AG04450 (cell line): ENCODE results near the gene SUSD4. TPM values are rescaled to one million over a fixed set of nuclear protein-coding genes. Genes with fewer than 3 reads are reported as not detected.

Experiments
- CTCF ChIA-PET: fragments of 300-600, 350-600 bp; formaldehyde crosslinking; extraction: SDS; loops from one replicate; lab custom pipeline; 2022; ENCODE audit warnings: antibody characterized with exemption, inconsistent platforms; lab: Charles Lee
- POLR2A ChIA-PET: fragments of 350-600 bp; formaldehyde crosslinking; extraction: SDS; loops from one replicate; lab custom pipeline; 2021; ENCODE audit warnings: antibody characterized with exemption, inconsistent platforms; lab: Yijun Ruan, JAX
- DNase-seq: peaks from one replicate; pipeline ENCODE4 v3.0.0-alpha.2; 2011; ENCODE audit warnings: low read depth, low spot score
- H3K27ac ChIP-seq: one replicate; pipeline ENCODE4 v1.5.1; 2012; ENCODE audit warnings: low read depth, low read length, control low read depth
- H3K27me3 ChIP-seq: one replicate; pipeline ENCODE4 v1.6.0; 2012; ENCODE audit warnings: low read length; ENCODE audit not compliant: control insufficient read depth, insufficient read depth
- H3K4me3 ChIP-seq: 2 replicates; pipeline ENCODE4 v1.5.1; 2011; ENCODE audit warnings: mild to moderate bottlenecking, low read depth, low read length, control low read depth
- H3K9me3 ChIP-seq: 2 replicates; pipeline ENCODE4 v1.5.1; 2012; ENCODE audit warnings: low read length; ENCODE audit not compliant: control insufficient read depth, insufficient read depth
- CTCF ChIP-seq: IDR thresholded peaks from 2 replicates; pipeline ENCODE4 v1.5.1; 2011; ENCODE audit warnings: low read depth, low read length, control low read depth, inconsistent platforms
- polyA plus RNA-seq: library from polyadenylated mRNA; depleted of rRNA; stranded (reverse); fragments of >200 nt; gene quantifications from 2 replicates; pipeline ENCODE4 v1.2.3, GENCODE V29; 2011

SUSD4 gene
- polyA plus RNA-seq, 1 experiment = 0.29 TPM

- no peak for TF ChIP-seq CTCF
- no peak for DNase-seq
- ChIA-PET POLR2A (no interaction called here), CTCF (no interaction called here)
- Histone ChIP-seq H3K27me3 (peaks cover 10% of the 10 kb centered on the region), H3K9me3 (no peaks in the 10 kb centered on the region), H3K4me3 (no peak overlapping the region), H3K27ac (no peak overlapping the region)
Measured at GRCh38 chr1:223338811-223339746, 24.9 kb downstream of the SUSD4 start.

GRCh38 chr1:223337174-223337869 lies 26.7 kb downstream of the SUSD4 start:
- POLR2A ChIA-PET = no interaction called here
- CTCF ChIA-PET = no interaction called here

GRCh38 chr1:223334156-223334555 lies 29.8 kb downstream of the SUSD4 start:
- ChIA-PET CTCF (no interaction called here), POLR2A (no interaction called here)
- no peaks in the 10 kb centered on the region for H3K27me3 ChIP-seq
- DNase-seq = no peak
- no peak overlapping the region for H3K4me3 ChIP-seq
- TF ChIP-seq CTCF = no peak
- H3K9me3 ChIP-seq = no peaks in the 10 kb centered on the region
- no peak overlapping the region for H3K27ac ChIP-seq

More at GRCh38 chr1:223337174-223337869, 26.7 kb downstream of the SUSD4 start:
- no peak overlapping the region for H3K27ac ChIP-seq
- no peak for DNase-seq
- TF ChIP-seq CTCF = no peak
- peaks cover 7% of the 10 kb centered on the region for H3K27me3 ChIP-seq
- no peaks in the 10 kb centered on the region for H3K9me3 ChIP-seq
- no peak overlapping the region for H3K4me3 ChIP-seq

GRCh38 chr1:223332997-223333396 lies 31.0 kb downstream of the SUSD4 start:
- Histone ChIP-seq H3K4me3 (no peak overlapping the region), H3K27ac (no peak overlapping the region), H3K27me3 (no peaks in the 10 kb centered on the region), H3K9me3 (no peaks in the 10 kb centered on the region)
- no peak for TF ChIP-seq CTCF
- CTCF ChIA-PET = interaction anchor here (0.6 kb wide), 1 partner anchor 16 kb away, joined by 3 read pairs; no protein-coding TSS in a partner anchor
- POLR2A ChIA-PET = no interaction called here
- no peak for DNase-seq

- ChIA-PET POLR2A (no interaction called here), CTCF (no interaction called here)
- DNase-seq = peak; percentile 30
- no peak overlapping the region for H3K4me3 ChIP-seq
- no peak overlapping the region for H3K27ac ChIP-seq
- no peaks in the 10 kb centered on the region for H3K9me3 ChIP-seq
- TF ChIP-seq CTCF = no peak
- no peaks in the 10 kb centered on the region for H3K27me3 ChIP-seq
Measured at GRCh38 chr1:223331929-223332328, 32.0 kb downstream of the SUSD4 start.
